GM18505 (cell line): ENCODE data around the gene ENAH.

Experiments used
- ATAC-seq: cut with Tn5 transposase; IDR thresholded peaks from one replicate; pipeline ENCODE4 v1.9.1; 2021; ENCODE audit not compliant: unreplicated experiment
- POLR2A ChIP-seq: IDR thresholded peaks from 4 replicates; pipeline ENCODE4 v1.6.1; 2011; ENCODE audit warnings: borderline replicate concordance; ENCODE audit not compliant: insufficient read depth, insufficient read length; ENCODE audit errors: extremely low read depth

ENAH gene

DNA sequence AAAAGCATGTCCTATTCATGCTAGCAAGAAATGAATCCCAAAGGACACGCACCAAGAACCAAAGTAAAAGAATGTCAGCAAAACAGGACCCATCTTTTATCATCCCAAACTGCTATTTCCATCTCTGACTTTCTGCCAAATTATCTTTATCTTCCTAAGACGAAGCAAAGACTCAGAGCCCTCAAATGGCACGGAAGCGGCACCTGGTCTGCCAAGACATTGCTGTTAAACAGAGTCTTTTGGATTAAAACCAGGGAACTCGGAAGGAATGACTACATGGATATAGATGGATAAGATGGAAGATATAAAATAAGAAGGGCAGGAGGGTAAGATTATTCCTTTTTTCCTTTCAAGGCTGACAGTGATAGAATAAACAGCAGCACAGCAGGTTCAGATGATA is 164.2 kb downstream of the ENAH start:
- no peak for ATAC-seq
- no peak for TF ChIP-seq POLR2A

- TF ChIP-seq POLR2A = no peak
- ATAC-seq = no peak
Observed at GRCh38 chr1:225486856-225487255, 166.1 kb downstream of the ENAH start.

- no peak for TF ChIP-seq POLR2A
- no peak for ATAC-seq
Observed at GRCh38 chr1:225485991-225486530, 166.9 kb downstream of the ENAH start.

GRCh38 chr1:225485226-225485625 is 167.7 kb downstream of the ENAH start:
- ATAC-seq = no peak
- TF ChIP-seq POLR2A = no peak

- no peak for ATAC-seq
- no peak for TF ChIP-seq POLR2A
Observed at GRCh38 chr1:225484657-225485214, 168.2 kb downstream of the ENAH start.

- no peak for ATAC-seq
Observed at GRCh38 chr1:225483818-225484656, 168.9 kb downstream of the ENAH start.

DNA sequence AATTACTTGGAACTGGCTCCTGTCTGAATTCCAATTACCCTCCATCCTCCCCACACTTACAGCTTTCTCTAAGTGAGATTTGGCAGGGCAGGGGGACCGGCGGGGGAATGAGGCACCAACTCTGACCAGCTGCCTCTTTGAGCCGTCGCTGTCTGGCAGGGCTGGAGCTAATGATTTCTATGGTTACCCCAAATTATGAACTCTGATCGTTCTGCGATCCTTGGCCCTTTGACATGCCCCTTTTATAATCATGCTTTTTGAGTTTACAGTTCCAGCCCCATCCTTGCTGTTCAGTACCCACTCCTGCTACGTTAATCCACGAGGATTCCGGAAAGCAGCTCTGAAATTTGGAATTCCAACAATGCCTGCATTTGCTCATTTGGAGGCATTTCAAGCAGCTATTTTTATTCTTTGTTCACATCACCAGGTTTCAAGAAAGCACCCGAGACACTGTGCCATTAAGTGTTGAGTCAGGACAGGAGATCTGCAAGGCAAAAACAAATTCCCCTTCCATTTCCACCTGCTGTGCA is 170.4 kb downstream of the ENAH start:
- TF ChIP-seq POLR2A = no peak
- no peak for ATAC-seq

More at GRCh38 chr1:225483818-225484656, 168.9 kb downstream of the ENAH start:
- TF ChIP-seq POLR2A = no peak

DNA sequence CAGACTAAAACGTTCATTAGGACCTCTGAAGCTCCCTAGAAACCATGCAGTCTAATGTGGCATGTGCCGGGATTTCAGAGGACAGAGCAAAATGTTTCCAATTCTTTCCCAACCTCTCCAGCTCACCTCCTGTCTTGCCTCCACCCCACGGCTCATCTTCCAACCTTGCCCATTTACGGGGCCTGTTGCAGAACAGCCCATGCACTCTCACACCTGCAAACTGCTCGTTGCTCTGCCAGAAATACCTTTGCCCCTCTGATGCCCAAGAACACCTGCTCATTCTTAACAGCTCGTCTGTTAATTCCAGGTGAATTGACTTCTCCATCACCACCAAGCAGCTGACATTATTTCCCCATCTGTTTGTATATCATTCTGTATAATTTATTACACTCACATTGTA is 171.2 kb downstream of the ENAH start:
- no peak for ATAC-seq
- TF ChIP-seq POLR2A = no peak

DNA sequence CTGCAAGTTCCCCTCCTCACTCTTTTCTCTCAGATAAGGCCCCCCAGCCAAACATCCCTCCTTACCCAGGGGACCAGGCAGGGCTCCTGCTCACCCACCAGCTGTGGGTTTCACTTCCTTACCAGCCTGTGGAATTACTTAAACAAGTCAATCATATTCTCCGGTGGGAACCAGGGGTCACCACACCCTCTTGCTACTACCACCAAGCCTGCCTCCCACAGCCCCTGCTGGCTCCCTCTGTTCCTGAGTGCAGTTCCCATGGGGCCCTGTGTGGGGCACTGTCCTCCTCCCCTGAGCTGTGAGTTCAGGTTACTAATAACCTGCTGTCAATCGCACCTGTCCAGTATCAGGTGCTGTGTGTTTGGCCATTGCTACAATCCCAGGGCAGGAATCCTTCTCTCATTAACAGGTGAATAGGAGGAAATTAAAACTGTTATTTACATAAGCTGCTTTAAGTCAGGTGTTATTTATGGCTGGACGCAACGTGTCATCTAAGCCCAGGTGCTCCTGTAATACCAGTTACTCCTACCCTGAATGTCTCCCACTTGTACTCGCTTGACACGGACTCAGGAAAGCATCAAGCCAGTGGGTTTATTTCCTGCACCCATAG is 172.0 kb downstream of the ENAH start:
- TF ChIP-seq POLR2A = no peak
- peak; percentile 69 for ATAC-seq

DNA sequence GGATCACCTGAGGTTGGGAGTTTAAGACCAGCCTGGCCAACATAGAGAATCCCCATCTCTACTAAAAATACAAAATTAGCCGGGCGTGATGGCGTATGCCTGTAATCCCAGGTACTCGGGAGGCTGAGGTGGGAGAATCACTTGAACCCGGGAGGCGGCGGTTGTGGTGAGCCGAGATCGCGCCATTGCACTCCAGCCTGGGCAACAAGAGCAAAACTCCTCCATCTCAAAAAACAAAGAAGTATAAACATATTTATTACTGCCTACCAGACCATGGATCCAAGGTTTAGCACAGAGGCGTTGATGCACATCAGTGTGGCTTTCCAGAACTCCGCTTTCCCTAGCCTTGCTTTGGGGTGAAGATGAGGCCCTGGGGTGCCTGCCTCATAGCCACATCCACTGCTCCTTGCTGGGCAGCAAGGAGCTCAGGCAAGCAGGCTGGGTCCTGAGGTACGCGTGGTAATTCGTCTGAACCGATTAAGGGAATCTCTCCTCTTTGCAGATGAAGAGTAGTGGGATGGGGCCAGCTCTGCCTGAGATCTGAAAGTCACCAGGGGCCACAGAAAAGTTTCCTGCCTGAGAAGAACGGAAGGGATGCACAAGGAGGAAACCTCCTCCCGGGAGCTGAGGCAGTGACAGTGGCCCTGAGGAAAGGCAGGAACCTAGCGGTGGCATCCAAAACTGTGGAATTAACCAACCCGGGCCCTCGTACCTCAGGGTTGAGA is 172.8 kb downstream of the ENAH start:
- no peak for ATAC-seq
- no peak for TF ChIP-seq POLR2A

DNA sequence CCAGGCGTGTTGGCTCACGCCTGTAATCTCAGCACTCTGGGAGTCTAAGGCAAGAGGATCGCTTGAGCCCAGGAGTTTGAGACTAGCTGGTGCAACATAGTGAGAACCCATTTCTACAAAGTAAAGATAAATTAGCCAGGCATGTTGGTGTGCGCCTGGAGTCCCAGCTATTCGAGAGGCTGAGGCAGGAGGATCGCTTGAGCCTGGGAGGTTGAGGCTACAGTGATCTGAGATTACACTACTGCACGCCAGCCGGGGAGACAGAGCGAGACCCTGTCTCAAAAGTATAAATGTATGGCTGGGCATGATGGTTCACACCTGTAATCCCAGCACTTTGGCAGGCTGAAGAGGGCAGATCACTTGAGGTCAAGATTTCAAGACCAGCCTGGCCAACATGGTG is 173.6 kb downstream of the ENAH start:
- no peak for ATAC-seq
- no peak for TF ChIP-seq POLR2A

DNA sequence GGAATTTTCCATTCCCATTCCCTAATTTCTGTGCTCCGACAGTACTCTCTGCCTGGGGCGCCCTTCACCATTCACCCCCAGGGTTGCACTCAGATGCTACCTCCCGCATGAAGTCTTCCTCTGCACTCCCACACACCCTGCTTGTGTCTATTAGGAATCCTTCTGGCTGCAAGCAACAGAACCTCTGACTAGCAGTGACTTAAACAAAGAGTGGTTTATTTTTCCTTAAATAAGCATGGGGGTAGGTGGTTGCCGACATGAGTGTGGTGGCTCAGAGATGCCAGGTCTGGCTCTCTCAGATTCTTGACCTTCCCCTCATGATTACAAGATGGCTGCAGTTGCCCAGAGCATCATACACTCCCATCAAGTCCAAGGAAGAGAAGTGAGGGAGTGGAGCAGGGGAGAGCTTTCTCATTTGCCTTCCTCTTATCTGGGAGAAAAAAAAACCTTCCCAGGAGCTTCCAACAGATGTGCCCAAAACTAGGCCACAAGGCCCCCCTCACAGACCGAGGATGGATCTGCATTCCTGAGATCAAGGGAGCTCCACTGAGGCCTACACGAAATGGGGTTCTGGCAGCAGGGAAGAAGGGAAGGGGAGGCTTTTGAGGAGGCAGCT is 175.5 kb downstream of the ENAH start:
- no peak for ATAC-seq
- TF ChIP-seq POLR2A = no peak
